Measurements from ENCODE around the gene LRRN3.

LRRN3 gene

GRCh38 chr7:111172564-111173257 lies 81.8 kb downstream of the LRRN3 start:
- no peak for DNase-seq (ENCODE audit: low read depth)

GRCh38 chr7:111173528-111173927 lies 82.6 kb downstream of the LRRN3 start:
- no peak for DNase-seq (ENCODE audit: low read depth)

- no peak for DNase-seq (ENCODE audit: low read depth)
These were observed 83.1 kb downstream of the LRRN3 start for GRCh38 chr7:111173990-111174389.

- DNase-seq (ENCODE audit: low read depth), result no peak
These were observed 83.6 kb downstream of the LRRN3 start for GRCh38 chr7:111174510-111174909.
